ENCODE measurements around the gene METAP2.

DNA sequence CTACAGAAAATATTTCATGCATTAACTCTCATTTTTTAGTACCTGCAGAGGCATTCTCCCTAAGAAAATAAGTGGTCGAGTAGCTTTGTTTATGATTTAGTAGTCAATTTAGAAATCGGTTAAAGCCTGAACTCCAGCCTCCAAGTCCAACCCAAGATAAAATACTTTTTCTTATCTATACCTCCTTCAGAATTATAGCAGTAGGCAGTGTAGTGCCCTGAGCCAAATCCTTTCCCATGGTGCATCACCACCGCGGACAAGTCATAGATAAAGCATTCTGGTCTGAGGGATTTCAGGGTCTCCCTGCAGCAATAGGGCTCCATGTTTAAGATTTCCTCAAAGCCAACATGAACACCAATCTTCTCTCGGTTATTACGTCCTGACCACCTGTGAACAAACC lies 46.9 kb downstream of the METAP2 start:
- TF ChIP-seq CTCF (IDR thresholded peaks at IDR 0.05) (no peak), POLR2AphosphoS5 (IDR thresholded peaks at IDR 0.05; ENCODE audit: insufficient read depth in 1 of 2, low read depth in 1 of 2) (no peak)
